H1 (cell line): Measurements from ENCODE around the gene LCOR.

Experiments
- TF ChIP-seq, protein P1 (sequence below): IDR thresholded peaks from 2 replicates; pipeline ENCODE4 v1.6.1; 2011; ENCODE audit warnings: low read depth, mild to moderate bottlenecking, low read length; ENCODE audit not compliant: insufficient read depth
- TF ChIP-seq, protein P2 (sequence below), 3 experiments: IDR thresholded peaks; 1 replicate in 2 of 3; 2 replicates in 1 of 3; pipeline versions ENCODE4 v1.5.1 to v1.6.1; 2011; ENCODE audit warnings: low read length in 3 of 3, mild to moderate bottlenecking in 3 of 3, inconsistent platforms in 2 of 3, low read depth in 1 of 3, moderate library complexity in 1 of 3; ENCODE audit not compliant: insufficient read depth in 1 of 3; ENCODE audit errors: control extremely low read depth in 1 of 3

DNA sequence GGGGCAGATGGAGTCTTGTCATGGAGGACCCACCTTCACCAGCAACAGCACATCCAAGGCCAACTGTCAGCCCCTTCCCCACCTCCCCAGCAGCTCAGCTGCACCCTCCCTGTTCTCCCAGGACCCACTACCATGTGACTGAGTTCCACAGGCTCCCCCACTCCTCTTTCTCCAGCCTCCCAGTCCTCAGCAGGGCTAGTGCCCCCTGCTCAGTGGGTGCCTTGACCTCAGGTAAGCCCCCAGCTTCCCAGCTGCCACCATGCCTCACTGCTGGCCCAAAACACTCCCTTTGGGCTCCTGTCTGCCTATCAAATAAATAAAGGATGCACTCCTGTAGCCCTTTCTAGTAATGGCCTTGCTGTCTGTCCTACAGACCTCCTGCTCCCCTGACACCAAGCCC is 179.3 kb downstream of the LCOR start:
- TF ChIP-seq, protein P1, sequence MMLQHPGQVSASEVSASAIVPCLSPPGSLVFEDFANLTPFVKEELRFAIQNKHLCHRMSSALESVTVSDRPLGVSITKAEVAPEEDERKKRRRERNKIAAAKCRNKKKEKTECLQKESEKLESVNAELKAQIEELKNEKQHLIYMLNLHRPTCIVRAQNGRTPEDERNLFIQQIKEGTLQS, result no peak
- TF ChIP-seq, protein P2, sequence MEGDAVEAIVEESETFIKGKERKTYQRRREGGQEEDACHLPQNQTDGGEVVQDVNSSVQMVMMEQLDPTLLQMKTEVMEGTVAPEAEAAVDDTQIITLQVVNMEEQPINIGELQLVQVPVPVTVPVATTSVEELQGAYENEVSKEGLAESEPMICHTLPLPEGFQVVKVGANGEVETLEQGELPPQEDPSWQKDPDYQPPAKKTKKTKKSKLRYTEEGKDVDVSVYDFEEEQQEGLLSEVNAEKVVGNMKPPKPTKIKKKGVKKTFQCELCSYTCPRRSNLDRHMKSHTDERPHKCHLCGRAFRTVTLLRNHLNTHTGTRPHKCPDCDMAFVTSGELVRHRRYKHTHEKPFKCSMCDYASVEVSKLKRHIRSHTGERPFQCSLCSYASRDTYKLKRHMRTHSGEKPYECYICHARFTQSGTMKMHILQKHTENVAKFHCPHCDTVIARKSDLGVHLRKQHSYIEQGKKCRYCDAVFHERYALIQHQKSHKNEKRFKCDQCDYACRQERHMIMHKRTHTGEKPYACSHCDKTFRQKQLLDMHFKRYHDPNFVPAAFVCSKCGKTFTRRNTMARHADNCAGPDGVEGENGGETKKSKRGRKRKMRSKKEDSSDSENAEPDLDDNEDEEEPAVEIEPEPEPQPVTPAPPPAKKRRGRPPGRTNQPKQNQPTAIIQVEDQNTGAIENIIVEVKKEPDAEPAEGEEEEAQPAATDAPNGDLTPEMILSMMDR (IDR thresholded peaks at IDR 0.05; ENCODE audit: control extremely low read depth in 1 of 3, insufficient read depth in 1 of 3, low read depth in 1 of 3, low read length in 3 of 3), result no peak
